ENCODE data around the gene CDR2L.

DNA sequence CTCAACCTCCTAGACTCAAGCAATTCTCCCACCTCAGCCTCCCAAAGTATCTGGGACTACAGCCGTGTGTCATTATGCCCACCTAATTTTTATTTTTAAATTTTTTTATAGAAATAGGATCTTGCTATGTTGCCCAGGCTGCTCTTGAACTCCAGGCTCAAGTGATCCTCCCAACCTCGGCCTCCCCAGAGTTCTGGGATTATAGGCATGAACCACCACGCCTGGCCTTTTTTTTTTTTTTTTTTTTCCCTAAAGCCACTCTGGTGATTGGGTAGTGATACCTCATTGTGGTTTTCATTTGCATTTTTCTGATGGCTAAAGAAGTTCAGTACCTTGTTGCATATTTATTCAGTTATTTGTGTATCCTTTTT is 1.2 kb upstream of the CDR2L start:
- TF ChIP-seq, protein P1, sequence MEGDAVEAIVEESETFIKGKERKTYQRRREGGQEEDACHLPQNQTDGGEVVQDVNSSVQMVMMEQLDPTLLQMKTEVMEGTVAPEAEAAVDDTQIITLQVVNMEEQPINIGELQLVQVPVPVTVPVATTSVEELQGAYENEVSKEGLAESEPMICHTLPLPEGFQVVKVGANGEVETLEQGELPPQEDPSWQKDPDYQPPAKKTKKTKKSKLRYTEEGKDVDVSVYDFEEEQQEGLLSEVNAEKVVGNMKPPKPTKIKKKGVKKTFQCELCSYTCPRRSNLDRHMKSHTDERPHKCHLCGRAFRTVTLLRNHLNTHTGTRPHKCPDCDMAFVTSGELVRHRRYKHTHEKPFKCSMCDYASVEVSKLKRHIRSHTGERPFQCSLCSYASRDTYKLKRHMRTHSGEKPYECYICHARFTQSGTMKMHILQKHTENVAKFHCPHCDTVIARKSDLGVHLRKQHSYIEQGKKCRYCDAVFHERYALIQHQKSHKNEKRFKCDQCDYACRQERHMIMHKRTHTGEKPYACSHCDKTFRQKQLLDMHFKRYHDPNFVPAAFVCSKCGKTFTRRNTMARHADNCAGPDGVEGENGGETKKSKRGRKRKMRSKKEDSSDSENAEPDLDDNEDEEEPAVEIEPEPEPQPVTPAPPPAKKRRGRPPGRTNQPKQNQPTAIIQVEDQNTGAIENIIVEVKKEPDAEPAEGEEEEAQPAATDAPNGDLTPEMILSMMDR (IDR thresholded peaks at IDR 0.05): no peak
- TF ChIP-seq POLR2A (IDR thresholded peaks at IDR 0.05): no peak
